GM23248 (cell line): ENCODE measurements around the gene PRUNE2.

Experiments
- EZH2 ChIP-seq: fragments of 200-600 bp; sonication (generic); IDR thresholded peaks from 2 replicates; pipeline ENCODE4 v1.6.1; 2018; ENCODE audit warnings: antibody characterized with exemption, mild to moderate bottlenecking; ENCODE audit not compliant: insufficient read depth, poor library complexity, severe bottlenecking
- EZH2phosphoT487 ChIP-seq: fragments of 200-600 bp; sonication (generic); IDR thresholded peaks from 2 replicates; pipeline ENCODE4 v1.6.1; 2018; ENCODE audit warnings: antibody characterized with exemption, moderate library complexity, mild to moderate bottlenecking, low read depth; ENCODE audit not compliant: insufficient read depth

DNA sequence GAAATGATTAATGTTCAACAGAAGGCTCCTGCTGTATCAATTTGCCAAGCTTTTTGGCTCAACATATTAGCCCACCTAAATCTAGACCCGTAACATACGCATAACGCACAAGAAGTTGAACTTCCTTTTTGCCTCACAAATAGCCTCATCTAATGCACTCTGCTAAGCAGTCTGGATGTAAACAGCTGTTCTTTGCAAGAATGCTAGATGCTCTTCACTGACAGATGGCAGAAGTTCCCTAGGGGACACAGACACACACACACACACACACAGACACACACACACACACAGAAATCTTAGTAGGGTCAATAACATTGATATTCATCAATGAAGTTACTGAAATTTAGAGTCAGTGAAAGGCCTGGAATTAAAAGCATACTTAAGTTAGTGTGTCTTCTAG lies 154.9 kb downstream of the PRUNE2 start:
- TF ChIP-seq EZH2 (no peak), EZH2phosphoT487 (no peak)
